RPMI7951 (cell line): ENCODE measurements around the gene NOL4L. TPM values are rescaled to one million over a fixed set of nuclear protein-coding genes. Genes with fewer than 3 reads are reported as not detected.
A peak's percentile ranks its signal among the peaks of the same experiment; 100 is the strongest.
"Not testable (repeated sequence)": the region's sequence is repeated elsewhere in the genome, so short reads cannot be mapped to it uniquely, and the experiment has no call there.

Experiments used
- DNase-seq: peaks from one replicate; pipeline ENCODE4 v3.0.0-alpha.2; 2012; ENCODE audit warnings: low read depth
- total RNA-seq: library from RNA; depleted of rRNA; stranded (reverse); fragments of >200 nt; shearing (Covaris generic); gene quantifications from 2 replicates; pipeline ENCODE4 v1.2.3, GENCODE V29; 2014

NOL4L gene
- total RNA-seq, 1 experiment from 2014 or later = 8.7 TPM

GRCh38 chr20:32473231-32474008 lies 111.7 kb downstream of the NOL4L start:
- DNase-seq = no peak

GRCh38 chr20:32472581-32473207 lies 112.4 kb downstream of the NOL4L start:
- no peak for DNase-seq

GRCh38 chr20:32470940-32471339 lies 114.2 kb downstream of the NOL4L start:
- no peak for DNase-seq

- DNase-seq = peak; percentile 35
Observed at GRCh38 chr20:32470025-32470861, 114.9 kb downstream of the NOL4L start.

- no peak for DNase-seq
Observed at GRCh38 chr20:32468860-32469259, 116.3 kb downstream of the NOL4L start.

- DNase-seq = no peak
Observed at GRCh38 chr20:32468313-32468640, 116.9 kb downstream of the NOL4L start.

- no peak for DNase-seq
Observed at GRCh38 chr20:32467506-32468312, 117.4 kb downstream of the NOL4L start.

GRCh38 chr20:32466739-32467505 lies 118.2 kb downstream of the NOL4L start:
- no peak for DNase-seq

- DNase-seq = not testable (repeated sequence)
Observed at GRCh38 chr20:32465901-32466675, 119.0 kb downstream of the NOL4L start.

GRCh38 chr20:32465092-32465900 lies 119.8 kb downstream of the NOL4L start:
- no peak for DNase-seq

GRCh38 chr20:32464401-32465091 lies 120.6 kb downstream of the NOL4L start:
- no peak for DNase-seq

- peak; percentile 28 for DNase-seq
Observed at GRCh38 chr20:32463642-32464400, 121.3 kb downstream of the NOL4L start.

GRCh38 chr20:32462900-32463641 lies 122.1 kb downstream of the NOL4L start:
- DNase-seq = no peak

- no peak for DNase-seq
Observed at GRCh38 chr20:32461836-32462600, 123.1 kb downstream of the NOL4L start.

GRCh38 chr20:32460683-32461320 lies 124.3 kb downstream of the NOL4L start:
- DNase-seq = no peak

- DNase-seq = no peak
Observed at GRCh38 chr20:32460231-32460630, 124.9 kb downstream of the NOL4L start.
